HT1080 (cell line): ENCODE results near the gene PSMA4. TPM values are rescaled to one million over a fixed set of nuclear protein-coding genes. Genes with fewer than 3 reads are reported as not detected.
A peak's percentile ranks its signal among the peaks of the same experiment; 100 is the strongest.
"Not testable (repeated sequence)": the region's sequence is repeated elsewhere in the genome, so short reads cannot be mapped to it uniquely, and the experiment has no call there.

Experiments used
- DNase-seq: peaks from one replicate; pipeline ENCODE4 v3.0.0-alpha.2; 2015; ENCODE audit warnings: low read depth
- polyA plus RNA-seq, 2 experiments: library from polyadenylated mRNA; depleted of rRNA; stranded (reverse); fragments of >200 nt; gene quantifications; 2 replicates each; pipeline ENCODE4 v1.2.3, GENCODE V29; 2015
- total RNA-seq: library from RNA; depleted of rRNA; stranded (reverse); fragments of >200 nt; shearing (Covaris generic); gene quantifications from 2 replicates; pipeline ENCODE4 v1.2.3, GENCODE V29; 2014; rRNA removed

The PSMA4 gene
- 255 and 276 TPM in 2 replicates for total RNA-seq
- polyA plus RNA-seq (2015; cell fraction: cytosol; rRNA removed) = 335 and 357 TPM in 2 replicates
- 363 and 421 TPM in 2 replicates for polyA plus RNA-seq (2015; cell fraction: nucleus; rRNA removed)

- peak; percentile 81 for DNase-seq
Measured at GRCh38 chr15:78540141-78540870, at the start of gene PSMA4. Gene PSMA4 (plus strand): TSS chr15:78540444. CDS start chr15:78541928, 1,484 bp downstream.

DNA sequence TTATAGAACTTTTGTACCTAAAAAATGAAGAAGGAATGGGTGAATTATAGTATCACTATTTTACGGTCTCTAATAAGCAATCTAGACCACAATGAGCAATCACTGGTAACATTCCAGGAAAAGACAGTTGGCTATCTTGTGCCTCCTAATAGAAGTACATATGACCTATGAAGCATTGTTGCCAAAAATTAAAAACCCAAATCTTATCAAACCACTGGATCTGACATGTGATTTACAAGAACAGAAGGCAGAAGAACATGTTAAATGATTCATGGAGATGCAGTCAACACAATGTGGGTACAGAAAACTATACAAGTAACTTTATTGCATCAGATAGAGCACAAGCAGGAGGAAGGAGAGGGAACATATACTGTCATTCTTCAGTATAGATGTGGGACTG, 47.4 kb upstream of the PSMA4 start:
- DNase-seq = no peak

GRCh38 chr15:78501857-78502256, 38.4 kb upstream of the PSMA4 start:
- no peak for DNase-seq

- no peak for DNase-seq
Measured at GRCh38 chr15:78502641-78503040, 37.6 kb upstream of the PSMA4 start.

GRCh38 chr15:78506971-78507830, 33.0 kb upstream of the PSMA4 start, which contains the start of gene HYKK:
Gene HYKK (plus strand): TSS chr15:78507577. CDS start chr15:78513089, 5,512 bp downstream.
- peak; percentile 98 for DNase-seq

GRCh38 chr15:78507831-78508160, 32.4 kb upstream of the PSMA4 start:
- no peak for DNase-seq

- no peak for DNase-seq
Measured at GRCh38 chr15:78508272-78508671, 32.0 kb upstream of the PSMA4 start.

DNA sequence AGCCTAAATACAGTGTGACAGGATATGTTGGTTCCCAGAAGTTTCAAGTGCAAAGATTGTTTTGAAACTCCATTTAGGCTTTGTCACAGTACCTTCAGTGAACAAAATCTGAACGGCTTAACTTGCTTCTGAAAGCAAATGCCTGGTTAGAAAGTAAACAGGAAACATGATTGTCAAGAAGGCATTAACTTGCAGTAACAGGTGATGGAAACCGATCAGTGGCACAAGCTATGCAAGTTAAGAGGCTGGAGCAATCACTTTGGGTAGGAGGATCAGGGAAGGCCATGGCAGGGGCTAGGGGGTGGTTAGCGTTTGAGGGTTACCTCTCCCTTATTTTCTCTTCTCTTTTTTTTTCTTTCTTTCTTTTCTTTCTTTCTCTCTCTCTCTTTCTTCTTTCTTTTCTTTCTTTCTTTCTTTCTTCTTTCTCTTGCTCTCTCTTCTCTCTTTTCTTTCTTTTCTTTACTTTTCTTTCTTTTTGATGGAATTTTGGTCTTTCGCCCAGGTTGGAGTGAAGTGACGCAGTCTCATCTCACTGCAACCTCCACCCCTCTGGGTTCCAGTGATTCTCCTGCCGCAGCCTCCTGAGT, 30.4 kb upstream of the PSMA4 start:
- DNase-seq = no peak

DNA sequence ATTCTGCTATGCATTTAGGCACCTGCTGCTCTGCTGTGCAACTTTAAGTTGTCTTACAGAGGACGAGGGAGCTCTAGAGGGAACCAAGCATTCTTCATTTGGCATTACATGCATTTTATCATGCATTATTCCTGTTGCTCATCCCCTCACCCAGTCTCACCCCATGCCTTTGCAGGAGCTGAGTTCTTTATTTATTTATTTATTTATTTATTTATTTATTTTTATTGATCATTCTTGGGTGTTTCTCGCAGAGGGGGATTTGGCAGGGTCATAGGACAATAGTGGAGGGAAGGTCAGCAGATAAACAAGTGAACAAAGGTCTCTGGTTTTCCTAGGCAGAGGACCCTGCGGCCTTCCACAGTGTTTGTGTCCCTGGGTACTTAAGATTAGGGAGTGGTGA, 20.2 kb upstream of the PSMA4 start:
- DNase-seq = not testable (repeated sequence)

GRCh38 chr15:78524230-78524629, 16.0 kb upstream of the PSMA4 start:
- DNase-seq = no peak

DNA sequence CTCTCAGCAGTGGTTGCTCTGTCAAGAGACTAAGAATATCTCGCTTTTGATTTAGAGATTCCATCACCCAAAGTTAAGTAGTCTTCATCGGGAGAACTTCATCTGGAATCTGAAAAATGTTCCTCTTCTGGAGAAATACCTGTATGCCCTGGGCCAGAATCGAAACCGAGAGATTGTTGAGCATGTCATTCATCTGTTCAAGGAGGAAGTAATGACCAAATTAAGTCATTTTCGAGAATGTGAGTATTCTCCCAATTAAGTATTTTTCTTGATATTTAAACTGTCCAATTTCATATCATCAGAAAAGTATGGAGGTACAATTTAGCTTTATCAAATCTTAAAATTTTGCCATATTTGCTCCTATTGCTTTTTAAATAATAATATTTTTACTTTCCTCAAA, 12.9 kb upstream of the PSMA4 start:
- DNase-seq = no peak

- DNase-seq = no peak
Measured at GRCh38 chr15:78533331-78533730, 6.9 kb upstream of the PSMA4 start.

- DNase-seq = peak; percentile 6
Measured at GRCh38 chr15:78536134-78536533, 4.1 kb upstream of the PSMA4 start.

GRCh38 chr15:78537266-78537905, 2.9 kb upstream of the PSMA4 start:
- no peak for DNase-seq

GRCh38 chr15:78538358-78538757, 1.9 kb upstream of the PSMA4 start:
- DNase-seq = no peak

- not testable (repeated sequence) for DNase-seq
Measured at GRCh38 chr15:78539464-78540140, 642 bp upstream of the PSMA4 start.

GRCh38 chr15:78540871-78541743, 863 bp downstream of the PSMA4 start:
- DNase-seq = no peak

DNA sequence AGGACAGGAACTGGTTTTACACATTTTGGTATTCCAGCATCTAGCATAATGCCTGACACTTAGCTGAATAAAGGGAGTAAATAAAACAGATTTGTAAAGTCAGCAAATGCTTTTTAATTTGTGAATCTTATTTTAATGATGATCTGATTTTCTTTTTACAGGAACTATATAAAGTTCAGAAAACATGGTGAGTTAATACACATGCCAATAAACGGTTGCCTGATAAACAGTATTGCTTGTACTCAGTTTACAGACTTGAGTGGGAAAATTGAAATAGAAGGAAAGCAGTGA, 1.4 kb downstream of the PSMA4 start:
- DNase-seq = no peak

DNA sequence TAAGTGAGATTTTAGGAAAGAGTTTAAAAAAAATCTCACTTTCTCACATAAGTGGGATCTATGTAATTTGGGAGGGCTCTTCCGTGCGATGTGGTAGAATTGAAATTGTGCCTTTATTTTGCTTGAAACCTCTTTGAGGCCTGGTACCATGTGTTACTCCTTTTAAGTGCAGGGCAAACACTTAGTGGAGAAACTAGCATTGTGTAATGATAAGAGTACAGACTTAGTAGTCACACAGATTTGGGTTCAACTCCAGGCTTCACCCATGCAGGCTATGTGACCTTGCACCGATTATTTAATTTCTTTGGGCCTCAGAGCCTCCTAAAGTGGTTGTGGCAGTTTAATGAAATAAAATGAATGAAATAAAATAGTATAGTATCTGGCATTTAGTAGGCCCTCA, 2.4 kb downstream of the PSMA4 start:
- DNase-seq = no peak

- DNase-seq = no peak
Measured at GRCh38 chr15:78550194-78550593, 9.9 kb downstream of the PSMA4 start.
